A673 (cell line): ENCODE measurements around the gene KAT8. TPM values are rescaled to one million over a fixed set of nuclear protein-coding genes. Genes with fewer than 3 reads are reported as not detected.

Experiments used
- BruUV-seq: library from RNA; stranded (reverse); fragments of 400-500 nt; replicated peaks from 2 replicates; lab custom pipeline; 2021; lab: Mats Ljungman, UMichigan
- CTCF ChIA-PET: fragments of 300-600 bp; sonication (Branson Sonifier 250); formaldehyde crosslinking; loops from one replicate; lab custom pipeline; 2022; ENCODE audit warnings: antibody characterized with exemption; lab: Charles Lee
- POLR2A ChIA-PET: fragments of 300-600 bp; sonication (Branson Sonifier 250); formaldehyde crosslinking; loops from one replicate; lab custom pipeline; 2022; ENCODE audit warnings: antibody characterized with exemption; ENCODE audit not compliant: low non-redundant PET; lab: Charles Lee
- DNase-seq: peaks from one replicate; pipeline ENCODE4 v3.0.0-alpha.2; 2015; ENCODE audit warnings: low spot score
- H3K27ac ChIP-seq: fragments of 200-600 bp; sonication (generic); 2 replicates; pipeline ENCODE4 v1.5.1; 2016; ENCODE audit warnings: mixed run types, low read depth, mild to moderate bottlenecking, mixed read lengths, antibody characterized with exemption, low read length; ENCODE audit not compliant: poor library complexity, severe bottlenecking
- H3K27me3 ChIP-seq: fragments of 200-600 bp; sonication (generic); replicated peaks from 2 replicates; pipeline ENCODE4 v1.6.1; 2017; ENCODE audit warnings: mixed run types, low read depth, mild to moderate bottlenecking, mixed read lengths, antibody characterized with exemption, low read length; ENCODE audit not compliant: insufficient read depth, poor library complexity
- H3K36me3 ChIP-seq: fragments of 200-600 bp; sonication (generic); 2 replicates; pipeline ENCODE4 v1.6.1; 2016; ENCODE audit warnings: mixed run types, mild to moderate bottlenecking, mixed read lengths, antibody characterized with exemption, low read length; ENCODE audit not compliant: insufficient read depth, poor library complexity, severe bottlenecking
- H3K4me1 ChIP-seq: fragments of 200-600 bp; sonication (generic); 2 replicates; pipeline ENCODE4 v1.6.1; 2017; ENCODE audit warnings: mixed run types, mild to moderate bottlenecking, mixed read lengths, antibody characterized with exemption, low read length; ENCODE audit not compliant: insufficient read depth, poor library complexity, severe bottlenecking
- H3K4me3 ChIP-seq: fragments of 200-600 bp; sonication (generic); 2 replicates; pipeline ENCODE4 v1.5.1; 2016; ENCODE audit warnings: low read depth, mixed run types, mild to moderate bottlenecking, mixed read lengths, low read length; ENCODE audit not compliant: poor library complexity, severe bottlenecking
- H3K9me3 ChIP-seq: fragments of 200-600 bp; sonication (generic); 2 replicates; pipeline ENCODE4 v1.6.1; 2016; ENCODE audit warnings: mixed run types, low read depth, mild to moderate bottlenecking, mixed read lengths, antibody characterized with exemption, low read length; ENCODE audit not compliant: poor library complexity, severe bottlenecking
- EZH2 ChIP-seq: fragments of 200-600 bp; sonication (generic); IDR thresholded peaks from 2 replicates; pipeline ENCODE4 v1.6.1; 2017; ENCODE audit warnings: borderline replicate concordance, low read depth, mild to moderate bottlenecking, mixed read lengths, antibody characterized with exemption, low read length; ENCODE audit not compliant: poor library complexity, severe bottlenecking
- intact Hi-C: fragments of 100-400 bp; cut with micrococcal nuclease; formaldehyde crosslinking; loops from one replicate; pipeline ENCODE4 v1.10.0; 2022; ENCODE audit not compliant: unreplicated experiment
- total RNA-seq: library from RNA; stranded (reverse); gene quantifications from 2 replicates; pipeline ENCODE4 v1.2.3, GENCODE V29; 2021
- TF ChIP-seq, protein P1 (sequence below): fragments of 300-800, 200-600 bp; sonication (generic); conservative IDR thresholded peaks from 2 replicates; pipeline ENCODE4 v1.5.1; 2017; ENCODE audit warnings: low read depth, mild to moderate bottlenecking, antibody characterized with exemption, low read length, moderate library complexity, mixed read lengths

Gene KAT8
- total RNA-seq, 1 experiment from 2014 or later: 65.4 TPM

DNA sequence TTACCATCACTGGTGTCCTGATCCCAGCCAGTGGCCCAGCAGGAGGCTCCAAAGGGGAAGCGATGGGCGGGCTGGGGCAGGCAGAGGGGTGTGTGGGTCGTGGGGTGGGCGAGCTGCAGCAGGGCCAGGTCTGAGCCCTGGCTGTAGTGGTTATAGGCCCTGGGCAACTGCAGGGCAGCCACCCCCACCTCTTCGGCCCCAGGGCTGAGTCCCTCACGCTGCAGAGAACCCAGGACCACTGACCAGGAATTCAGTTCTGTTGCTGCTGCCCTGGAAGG, 30.9 kb upstream of the KAT8 start:
- no peaks in the 10 kb centered on the region for H3K9me3 ChIP-seq
- intact Hi-C loops: loop anchor here (10.0 kb wide), 1 partner anchor 788 kb away; the partner anchor contains the start of gene ZNF267
- H3K36me3 ChIP-seq: peaks cover 16% of the 10 kb centered on the region
- no peak overlapping the region for H3K4me3 ChIP-seq
- no peak overlapping the region for H3K27ac ChIP-seq
- BruUV-seq: no TSS peak
- no peaks in the 10 kb centered on the region for H3K4me1 ChIP-seq
- H3K27me3 ChIP-seq: no peaks in the 10 kb centered on the region
- ChIA-PET POLR2A (no interaction called here), CTCF (no interaction called here)
- no peak for TF ChIP-seq EZH2
- TF ChIP-seq, protein P1, sequence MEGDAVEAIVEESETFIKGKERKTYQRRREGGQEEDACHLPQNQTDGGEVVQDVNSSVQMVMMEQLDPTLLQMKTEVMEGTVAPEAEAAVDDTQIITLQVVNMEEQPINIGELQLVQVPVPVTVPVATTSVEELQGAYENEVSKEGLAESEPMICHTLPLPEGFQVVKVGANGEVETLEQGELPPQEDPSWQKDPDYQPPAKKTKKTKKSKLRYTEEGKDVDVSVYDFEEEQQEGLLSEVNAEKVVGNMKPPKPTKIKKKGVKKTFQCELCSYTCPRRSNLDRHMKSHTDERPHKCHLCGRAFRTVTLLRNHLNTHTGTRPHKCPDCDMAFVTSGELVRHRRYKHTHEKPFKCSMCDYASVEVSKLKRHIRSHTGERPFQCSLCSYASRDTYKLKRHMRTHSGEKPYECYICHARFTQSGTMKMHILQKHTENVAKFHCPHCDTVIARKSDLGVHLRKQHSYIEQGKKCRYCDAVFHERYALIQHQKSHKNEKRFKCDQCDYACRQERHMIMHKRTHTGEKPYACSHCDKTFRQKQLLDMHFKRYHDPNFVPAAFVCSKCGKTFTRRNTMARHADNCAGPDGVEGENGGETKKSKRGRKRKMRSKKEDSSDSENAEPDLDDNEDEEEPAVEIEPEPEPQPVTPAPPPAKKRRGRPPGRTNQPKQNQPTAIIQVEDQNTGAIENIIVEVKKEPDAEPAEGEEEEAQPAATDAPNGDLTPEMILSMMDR: no peak
- DNase-seq: no peak

DNA sequence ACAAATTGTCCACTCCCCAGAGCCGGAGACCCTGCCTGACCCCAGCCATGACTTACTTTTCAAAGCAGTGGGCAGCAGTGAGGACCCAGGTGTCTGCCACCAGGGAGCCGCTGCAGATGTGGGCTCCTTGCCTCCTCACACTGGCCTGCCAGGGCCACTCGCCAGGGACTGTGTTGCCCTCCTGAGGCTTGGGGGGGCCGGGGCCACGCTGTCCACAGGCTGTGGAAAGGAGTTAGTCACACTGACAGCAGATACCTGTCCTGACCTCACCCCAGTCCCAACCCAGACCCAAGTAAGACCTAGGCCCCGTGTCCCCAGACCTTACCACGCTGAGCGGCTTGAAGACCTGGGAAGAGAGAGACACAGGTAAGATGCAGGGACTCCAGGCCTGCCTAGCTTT, 30.0 kb upstream of the KAT8 start:
- H3K36me3 ChIP-seq: peaks cover 14% of the 10 kb centered on the region
- no peaks in the 10 kb centered on the region for H3K4me1 ChIP-seq
- ChIA-PET CTCF (no interaction called here), POLR2A (no interaction called here)
- H3K27ac ChIP-seq: no peak overlapping the region
- H3K27me3 ChIP-seq: no peaks in the 10 kb centered on the region
- H3K4me3 ChIP-seq: no peak overlapping the region
- no peak for TF ChIP-seq EZH2
- TF ChIP-seq, protein P1: no peak
- DNase-seq: no peak
- H3K9me3 ChIP-seq: no peaks in the 10 kb centered on the region
- intact Hi-C loops: loop anchor here (10.0 kb wide), 1 partner anchor 787 kb away; the partner anchor contains the start of gene ZNF267
- BruUV-seq: no TSS peak

DNA sequence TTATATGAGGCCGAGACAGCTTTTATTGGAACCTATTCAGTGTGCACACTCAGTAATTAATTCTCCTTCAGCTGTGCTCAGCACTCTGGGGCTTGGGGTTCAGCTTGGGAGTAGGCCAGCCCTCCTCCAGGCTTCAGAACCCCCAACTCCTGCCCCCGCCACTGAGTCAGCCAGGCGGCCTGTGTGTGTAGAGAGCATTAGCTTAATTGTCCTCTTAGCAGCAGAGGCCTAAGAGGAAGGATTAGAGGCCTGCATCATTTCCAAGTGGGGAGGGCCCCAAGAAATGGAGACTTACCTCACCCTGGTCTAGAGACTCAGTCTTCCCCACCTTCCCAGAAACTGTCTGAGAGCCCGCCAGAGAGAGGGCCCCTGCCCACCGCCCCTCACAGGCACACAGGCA, 29.5 kb upstream of the KAT8 start:
- no TSS peak for BruUV-seq
- CTCF ChIA-PET: interaction anchor here (0.5 kb wide), 1 partner anchor 75 kb away, joined by 9 read pairs; no protein-coding TSS in a partner anchor
- peaks cover 14% of the 10 kb centered on the region for H3K36me3 ChIP-seq
- H3K27me3 ChIP-seq: no peaks in the 10 kb centered on the region
- no peaks in the 10 kb centered on the region for H3K4me1 ChIP-seq
- no peak overlapping the region for H3K4me3 ChIP-seq
- POLR2A ChIA-PET: no interaction called here
- intact Hi-C loops: loop anchor here (10.0 kb wide), 1 partner anchor 787 kb away; the partner anchor contains the start of gene ZNF267
- H3K27ac ChIP-seq: no peak overlapping the region
- no peaks in the 10 kb centered on the region for H3K9me3 ChIP-seq
- no peak for TF ChIP-seq EZH2
- TF ChIP-seq, protein P1: no peak
- DNase-seq: no peak
